NCI-H82 (cell line): ENCODE results near the gene CHAF1B.
"Not testable (repeated sequence)": the region's sequence is repeated elsewhere in the genome, so short reads cannot be mapped to it uniquely, and the experiment has no call there.

Experiments
- DNase-seq: peaks from one replicate; lab custom pipeline; 2025; lab: John Stamatoyannopoulos, UW

Gene CHAF1B

DNA sequence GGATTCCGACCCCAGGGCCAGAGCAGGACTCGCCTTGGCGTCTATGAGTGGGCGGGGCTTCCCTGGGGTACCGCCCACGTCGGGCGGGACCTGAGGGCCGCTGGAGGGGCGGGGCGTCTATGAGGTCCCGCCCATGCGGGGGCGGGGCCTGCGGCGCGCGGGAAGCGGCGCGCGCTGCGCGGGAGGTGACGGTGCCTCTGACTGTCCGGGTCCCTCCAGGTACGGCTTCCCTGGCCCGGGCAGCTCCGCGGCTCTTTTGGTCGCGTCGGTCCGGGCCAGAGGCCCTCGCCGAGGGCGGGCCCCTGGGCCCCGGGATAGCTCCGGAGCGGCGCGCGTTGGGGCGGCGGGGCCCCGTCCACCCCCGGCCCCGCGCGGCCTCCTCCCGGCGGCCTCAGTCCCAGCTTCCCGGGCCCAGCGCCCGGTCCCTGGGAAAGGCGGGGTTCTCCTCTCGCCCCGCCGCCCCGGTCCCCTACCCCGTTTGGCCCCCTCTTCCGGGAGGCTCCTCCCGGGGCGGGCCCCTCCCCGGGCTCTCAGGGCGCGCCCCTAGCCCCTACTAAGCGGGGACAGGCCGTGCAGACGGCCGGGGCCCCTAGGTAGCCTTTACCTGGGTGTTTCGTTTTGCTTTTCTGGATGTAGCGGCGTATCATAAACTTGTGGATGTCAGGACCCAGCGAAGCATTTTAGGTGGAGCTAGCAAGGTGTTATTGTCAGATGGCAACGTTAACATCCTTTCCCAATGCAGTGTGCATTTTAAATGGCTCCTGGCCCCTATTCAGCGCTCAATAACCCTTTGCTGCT, at the start of gene CHAF1B:
TSS of gene CHAF1B (plus strand) at position 160 of the 798 bp plus-strand sequence. CDS start 745 bp downstream, outside the sequence.
- peak; percentile 88 for DNase-seq

DNA sequence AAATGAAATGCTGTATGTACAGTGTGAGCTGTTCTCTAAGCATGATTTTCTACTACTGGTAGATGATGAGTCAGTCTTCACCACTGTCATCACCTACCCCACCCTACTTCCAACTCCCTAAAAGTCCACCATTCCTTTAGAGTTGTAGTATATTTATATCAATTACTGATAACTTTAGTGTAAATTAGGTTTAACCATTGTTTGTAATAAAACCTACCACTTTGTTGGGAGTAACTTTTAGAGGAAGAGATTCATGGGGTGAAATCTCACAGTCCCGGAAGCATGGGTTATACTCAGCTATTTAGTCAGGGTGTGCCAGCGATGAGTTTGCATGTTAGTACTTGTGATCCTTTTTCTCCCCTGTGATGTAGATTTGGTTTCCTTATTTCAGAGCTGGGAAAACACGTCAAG, 48.1 kb upstream of the CHAF1B start:
- DNase-seq, result no peak

DNA sequence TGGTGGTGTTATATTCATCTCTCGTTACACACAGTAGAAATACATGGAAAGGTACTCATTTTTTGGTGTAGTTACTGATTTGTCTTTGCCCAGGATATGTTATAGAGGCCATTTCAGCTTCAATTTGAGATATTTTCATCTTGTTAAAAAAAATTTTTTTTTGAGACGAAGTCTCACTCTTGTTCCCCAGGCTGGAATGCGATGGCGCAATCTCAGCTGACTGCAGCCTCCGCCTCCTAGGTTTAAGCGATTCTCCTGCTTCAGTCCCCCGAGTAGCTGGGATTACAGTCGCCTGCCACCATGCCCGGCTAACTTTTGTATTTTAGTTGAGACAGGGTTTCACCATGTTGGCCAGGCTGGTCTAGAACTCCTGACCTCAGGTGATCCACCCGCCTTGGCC, 46.2 kb upstream of the CHAF1B start:
- no peak for DNase-seq

DNA sequence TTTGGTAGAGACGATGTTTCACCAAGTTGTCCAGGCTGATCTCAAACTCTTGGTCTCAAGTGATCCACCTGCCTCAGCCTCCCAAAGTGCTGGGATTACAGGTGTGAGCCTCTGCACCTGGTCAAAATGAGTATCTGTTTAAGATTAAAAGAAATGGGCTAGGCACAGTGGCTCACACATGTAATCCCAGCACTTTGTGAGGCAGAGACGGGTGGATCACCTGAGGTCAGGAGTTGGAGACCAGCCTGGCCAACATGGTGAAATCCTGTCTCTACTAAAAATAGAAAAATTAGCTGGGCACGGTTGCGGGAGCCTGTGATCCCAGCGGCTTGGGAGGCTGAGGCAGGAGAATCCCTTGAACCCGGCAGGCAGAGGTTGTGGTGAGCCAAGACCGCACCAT, 42.6 kb upstream of the CHAF1B start:
- DNase-seq, result not testable (repeated sequence)

DNA sequence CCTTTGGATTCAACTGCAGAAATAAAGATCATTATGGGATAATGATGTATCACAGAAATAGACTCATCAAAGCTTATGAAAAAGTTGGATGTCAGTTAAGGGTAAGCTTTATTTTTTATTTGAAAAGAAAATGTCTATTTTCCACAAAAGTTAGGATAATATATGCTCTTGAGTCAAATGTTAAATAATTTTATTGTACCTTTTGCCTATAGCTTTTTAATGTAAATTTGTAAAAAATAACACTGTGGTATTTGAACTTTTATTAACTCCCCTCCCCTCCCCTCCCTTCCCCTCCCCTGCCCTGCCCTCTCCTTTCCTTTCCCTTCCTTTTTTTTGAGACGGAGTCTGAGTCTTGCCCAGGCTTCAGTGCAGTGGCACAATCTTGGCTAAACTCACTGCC, 40.3 kb upstream of the CHAF1B start:
- DNase-seq, result no peak

DNA sequence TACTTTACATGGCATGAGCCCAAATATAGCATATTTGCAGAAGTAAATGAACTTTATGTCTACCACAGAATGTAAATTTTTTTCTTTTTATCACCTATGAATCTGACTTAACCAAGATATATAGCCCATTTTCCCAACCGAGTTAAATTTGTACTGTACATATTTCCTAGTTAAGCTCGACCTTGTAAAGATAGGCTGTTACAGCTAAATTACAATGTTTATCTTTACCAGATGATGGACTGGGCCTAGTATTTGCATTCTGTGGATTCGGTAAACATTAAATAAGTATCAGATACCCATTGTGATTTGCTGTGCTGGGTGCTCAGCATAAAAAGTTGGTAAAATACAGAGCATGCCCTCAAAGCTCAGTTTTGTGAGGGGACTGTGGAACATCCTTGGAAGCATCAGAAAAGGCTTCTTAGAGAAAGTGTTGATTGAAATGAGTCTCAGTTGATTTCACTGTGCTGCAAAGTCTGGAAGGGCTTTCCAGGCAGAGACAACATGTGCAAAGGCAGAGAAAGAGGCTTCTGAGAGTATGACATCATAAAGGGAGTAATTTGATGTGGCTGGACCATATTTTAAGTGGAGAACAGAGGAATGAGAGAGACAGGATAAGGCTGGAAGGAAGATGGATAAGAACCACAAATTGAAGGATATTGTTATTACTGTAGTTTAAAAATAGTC, 37.8 kb upstream of the CHAF1B start:
- no peak for DNase-seq

DNA sequence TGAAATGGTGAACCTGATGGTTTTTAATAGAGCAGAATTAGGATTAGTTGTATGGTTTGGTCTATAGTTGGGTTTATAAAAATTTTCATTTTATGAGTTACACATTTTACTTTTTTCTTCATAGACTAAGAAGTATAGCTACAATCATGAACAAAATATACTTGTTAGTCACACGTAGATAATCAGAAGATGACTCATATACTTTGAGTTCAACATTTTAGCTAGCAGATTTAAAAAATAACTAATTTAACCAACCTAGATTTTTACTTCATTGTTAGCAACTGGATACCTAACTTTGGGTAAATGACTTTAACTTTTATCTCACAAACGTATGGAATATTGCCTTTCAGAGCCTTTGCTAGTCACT, 37.2 kb upstream of the CHAF1B start:
- no peak for DNase-seq

DNA sequence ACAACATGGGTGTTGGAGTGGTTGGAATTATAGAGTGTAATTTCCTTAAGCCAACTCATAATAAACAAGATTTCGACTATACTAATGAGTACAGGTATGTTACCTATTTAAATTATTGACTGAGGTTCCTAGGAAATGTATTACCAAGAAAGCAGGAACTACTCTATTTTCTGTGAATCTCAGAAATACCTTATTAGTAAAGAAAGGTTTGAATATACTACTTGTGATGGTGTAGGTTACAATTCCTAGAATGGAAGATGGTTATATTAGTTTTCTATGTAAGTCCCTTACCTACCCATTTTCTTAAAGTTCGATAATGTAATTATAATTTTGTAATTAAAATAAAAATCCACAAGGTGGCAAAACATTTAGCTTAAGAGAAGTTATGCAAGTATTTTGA, 35.9 kb upstream of the CHAF1B start:
- DNase-seq, result no peak

DNA sequence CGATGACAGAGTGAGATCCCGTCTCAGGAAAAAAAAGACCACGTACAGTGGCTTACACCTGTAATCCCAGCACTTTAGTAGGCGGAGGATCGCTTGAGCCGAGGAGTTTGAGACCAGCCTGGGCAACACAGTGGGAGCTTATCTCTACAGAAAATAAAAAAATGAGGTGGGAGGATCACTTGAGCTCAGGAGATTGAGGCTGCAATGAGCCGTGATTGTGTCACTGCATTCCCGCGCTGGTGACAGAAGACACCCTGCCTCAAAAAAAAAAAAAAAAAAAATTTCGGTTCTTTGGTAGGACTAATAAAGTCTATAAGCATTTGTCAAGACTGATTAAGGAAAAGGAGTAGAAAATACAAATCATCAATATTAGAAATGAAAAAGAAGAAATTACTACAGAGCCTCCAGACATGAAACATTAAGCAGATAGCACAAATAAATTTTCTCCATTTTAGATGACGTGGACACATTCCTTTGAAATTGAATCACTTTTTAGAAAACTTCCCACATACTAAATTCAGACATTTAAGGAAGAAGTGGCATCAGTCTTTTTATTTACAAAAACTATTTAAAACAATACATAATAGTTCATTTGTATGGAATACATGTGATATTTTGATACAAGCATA, 34.8 kb upstream of the CHAF1B start:
- DNase-seq, result no peak

DNA sequence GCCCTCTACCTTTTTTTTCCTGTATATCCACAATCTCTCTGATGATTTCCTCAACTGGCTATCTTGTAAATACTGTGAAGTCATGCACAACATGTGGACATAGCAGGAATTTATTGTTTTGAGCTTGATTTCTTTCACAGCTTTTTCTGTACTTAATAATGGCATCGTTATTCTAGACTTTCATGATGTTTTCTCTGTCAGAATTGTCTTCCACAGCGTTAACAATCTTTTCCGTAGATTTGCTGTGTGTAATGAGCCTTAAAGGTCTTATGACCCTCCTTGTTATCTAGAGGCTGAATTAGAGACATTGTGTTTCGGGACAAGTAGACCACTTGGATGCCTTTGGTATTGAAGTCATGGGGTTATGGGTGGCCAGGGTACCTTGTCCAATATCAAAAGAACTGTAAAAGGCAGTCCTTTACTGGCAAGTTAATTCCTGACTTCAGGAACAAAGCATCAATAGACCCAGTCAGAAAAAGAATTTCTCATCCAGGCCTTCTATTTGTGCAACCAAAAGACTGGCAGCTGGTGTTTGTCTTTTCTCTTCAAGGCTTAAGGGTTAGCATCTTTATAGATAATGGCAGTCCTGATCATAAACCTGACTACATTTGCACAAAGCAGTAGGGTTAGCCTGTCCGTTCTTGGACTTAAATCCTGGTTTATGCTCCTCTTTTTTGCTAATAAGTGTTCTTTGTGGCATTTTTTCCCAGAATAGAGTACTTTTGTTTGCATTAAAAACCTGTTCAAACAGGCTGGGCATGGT, 30.1 kb upstream of the CHAF1B start:
- peak; percentile 44 for DNase-seq

DNA sequence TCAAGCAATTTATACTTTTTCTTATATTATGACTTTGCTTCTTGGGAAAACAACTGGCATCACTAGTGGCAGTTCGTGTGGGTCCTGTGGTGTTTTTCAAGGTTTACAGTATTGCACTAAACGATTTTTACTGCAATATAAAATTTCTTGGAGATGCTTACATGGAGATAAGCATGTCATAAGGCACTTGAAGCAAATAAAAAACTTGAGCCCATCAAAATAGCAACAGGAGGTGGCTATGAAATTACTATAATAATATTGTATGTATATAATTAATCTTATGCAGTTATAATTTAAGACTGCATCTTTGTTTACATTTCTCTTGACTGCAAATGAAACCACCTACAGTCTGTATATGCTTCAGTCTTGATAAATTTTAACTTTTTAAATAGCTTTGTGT, 29.3 kb upstream of the CHAF1B start:
- DNase-seq, result no peak

DNA sequence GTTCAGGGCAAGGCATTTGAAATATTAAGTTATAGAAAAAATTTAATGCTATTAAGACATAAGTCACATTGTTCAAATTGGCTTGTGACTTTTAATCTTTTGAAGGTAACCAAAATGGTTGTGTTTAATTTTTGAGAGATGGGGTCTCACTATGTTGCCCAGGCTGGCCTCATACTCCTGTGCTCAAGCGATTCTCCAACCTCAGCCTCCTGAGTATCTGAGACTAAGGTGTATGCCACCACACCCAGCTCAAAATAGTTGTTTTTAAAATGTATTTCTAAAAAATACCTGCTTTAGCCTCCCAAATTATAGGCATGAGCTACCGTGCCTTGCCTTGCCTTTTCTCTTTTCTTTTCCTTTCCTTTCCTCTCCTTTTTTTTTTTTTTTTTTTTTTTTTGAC, 26.0 kb upstream of the CHAF1B start:
- no peak for DNase-seq

DNA sequence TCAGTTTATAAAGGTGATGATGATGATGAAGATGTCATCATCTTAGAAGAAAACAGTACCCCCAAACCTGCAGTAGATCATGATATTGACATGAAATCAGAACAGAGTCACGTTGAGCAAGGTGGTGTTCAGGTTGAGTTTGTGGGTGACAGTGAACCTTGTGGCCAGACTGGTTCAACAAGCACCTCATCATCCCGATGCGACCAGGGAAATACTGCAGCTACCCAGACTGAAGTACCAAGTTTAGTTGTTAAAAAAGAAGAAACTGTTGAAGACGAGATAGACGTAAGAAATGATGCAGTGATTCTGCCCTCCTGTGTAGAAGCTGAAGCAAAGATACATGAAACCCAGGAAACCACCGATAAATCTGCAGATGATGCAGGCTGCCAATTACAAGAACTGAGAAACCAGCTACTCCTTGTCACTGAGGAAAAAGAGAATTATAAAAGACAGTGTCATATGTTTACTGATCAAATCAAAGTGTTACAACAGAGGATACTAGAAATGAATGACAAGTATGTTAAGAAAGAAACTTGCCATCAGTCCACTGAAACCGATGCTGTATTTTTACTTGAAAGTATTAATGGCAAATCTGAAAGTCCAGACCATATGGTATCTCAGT, 16.0 kb upstream of the CHAF1B start:
- DNase-seq, result no peak

DNA sequence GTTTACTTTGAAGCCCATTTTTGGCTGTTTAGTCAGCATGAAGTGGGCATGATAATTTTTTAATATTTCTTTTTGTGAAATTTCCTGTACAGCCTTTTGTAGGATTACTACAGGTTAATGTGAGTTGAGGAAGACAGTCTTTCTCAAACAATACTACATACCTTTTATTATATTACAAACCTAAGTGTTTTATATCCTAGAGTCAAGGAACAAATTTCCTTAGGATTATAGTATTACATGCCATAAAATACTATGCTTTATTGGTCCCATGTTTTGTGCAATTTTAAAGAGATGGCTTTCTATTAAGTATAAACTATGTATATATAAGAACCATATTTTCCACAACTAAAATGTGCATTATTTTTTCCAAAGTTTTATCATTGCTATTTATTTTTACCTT, 9.2 kb upstream of the CHAF1B start:
- DNase-seq, result no peak

DNA sequence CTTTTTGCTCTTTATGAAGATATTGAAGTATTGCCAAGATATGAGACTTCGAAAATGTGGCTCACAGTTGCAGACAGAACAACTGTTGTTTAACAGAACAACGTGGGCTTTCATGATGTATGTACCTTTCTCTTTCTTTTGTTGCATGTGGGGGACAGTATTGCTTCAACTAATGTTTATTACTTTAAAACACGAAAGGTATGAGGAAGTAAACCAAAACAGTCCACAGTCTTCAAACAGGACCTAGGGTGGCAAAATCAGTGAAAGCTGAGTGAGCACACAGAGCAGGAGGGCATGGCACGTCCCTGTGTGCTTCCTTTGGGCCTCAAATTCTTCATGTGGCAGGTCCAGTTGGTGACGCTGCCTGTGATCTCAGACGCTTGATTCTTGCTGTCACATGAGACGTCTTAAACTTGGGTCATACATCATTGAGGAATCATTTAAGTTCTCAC, 7.8 kb upstream of the CHAF1B start:
- DNase-seq, result no peak

DNA sequence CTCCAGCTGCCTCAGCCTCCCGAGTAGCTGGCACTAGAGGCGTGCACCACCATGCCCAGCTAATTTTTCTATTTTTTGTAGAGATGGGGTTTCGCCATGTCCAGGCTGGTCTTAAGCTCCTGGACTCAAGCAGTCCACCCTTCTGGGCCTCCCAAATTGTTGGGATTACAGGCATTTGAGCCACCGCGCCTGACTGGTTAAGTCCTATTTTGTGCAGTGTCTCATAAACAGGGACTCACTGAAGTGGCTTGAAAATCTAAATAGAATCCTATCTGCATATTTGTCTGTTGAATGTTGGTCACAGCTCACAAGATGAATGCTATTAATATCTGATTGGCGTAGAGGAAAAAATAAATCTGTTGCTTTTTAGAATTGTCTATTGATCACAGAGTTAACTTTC, 5.9 kb upstream of the CHAF1B start:
- peak; percentile 10 for DNase-seq

DNA sequence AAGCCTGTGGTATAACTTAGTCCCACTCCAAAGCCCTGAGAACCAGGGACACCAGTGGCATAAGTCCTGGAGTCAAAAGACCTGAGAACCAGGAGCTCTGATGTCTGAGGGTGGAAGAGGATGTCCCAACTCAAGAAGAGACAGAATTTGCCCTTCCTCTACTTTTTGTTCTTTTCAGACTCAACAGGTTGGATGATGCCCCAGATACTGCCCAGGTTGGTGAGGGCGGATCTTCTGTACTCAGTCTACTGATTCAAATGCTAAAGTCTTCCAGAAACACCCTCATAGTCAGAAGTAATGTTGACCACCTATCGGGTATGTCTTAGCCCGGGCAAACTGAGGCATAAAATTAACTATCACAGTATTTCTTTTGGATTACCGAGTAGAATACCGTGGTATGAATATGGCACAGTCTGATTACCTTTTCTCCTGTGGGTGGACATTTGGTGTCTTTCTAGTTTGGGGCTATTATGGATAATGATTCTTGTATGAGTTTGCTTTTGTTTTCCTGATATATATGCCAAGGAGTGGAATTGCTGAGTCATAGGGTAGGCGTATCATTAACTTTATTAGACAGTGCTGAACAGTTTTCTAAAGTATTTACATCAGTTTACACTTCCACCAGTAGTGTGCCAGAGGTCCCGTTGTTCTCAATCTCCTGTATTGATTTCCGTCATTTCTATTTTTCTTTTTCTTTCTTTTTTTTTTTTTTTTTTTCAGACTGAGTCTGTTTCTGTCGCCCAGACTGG, 3.2 kb upstream of the CHAF1B start:
- no peak for DNase-seq

DNA sequence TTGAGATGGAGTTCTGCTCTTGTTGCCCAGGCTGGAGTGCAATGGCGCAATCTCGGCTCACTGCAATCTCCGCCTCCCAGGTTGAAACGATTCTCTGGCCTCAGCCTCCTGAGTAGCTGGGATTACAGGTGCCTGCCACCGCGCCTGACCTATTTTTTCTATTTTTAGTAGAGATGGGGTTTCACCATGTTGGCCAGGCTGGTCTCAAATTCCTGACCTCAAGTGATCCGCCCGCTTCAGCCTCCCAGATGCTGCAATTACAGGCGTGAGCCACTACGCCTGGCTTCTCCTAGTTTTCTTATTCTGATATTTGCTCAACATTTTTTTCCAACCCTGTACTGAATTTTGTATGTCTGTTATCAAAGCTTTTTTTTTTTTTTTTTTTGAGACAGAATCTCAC, 2.5 kb upstream of the CHAF1B start:
- DNase-seq, result not testable (repeated sequence)

DNA sequence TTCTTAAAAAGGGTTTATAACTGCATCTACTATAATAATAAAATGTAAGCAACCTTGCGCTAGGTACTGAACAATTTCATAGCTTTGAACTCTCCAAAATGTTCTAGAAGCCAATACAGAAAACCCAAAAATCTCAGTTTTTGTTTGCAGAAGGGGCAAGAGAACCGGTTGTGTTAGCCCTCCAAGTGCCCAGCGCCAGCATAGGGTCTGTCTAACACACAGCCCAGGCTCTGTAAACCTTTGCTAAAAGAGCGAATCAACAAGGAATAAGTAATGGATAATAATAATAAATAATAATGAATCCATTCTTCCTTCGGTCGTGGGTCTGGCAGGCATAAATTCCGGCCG, 333 bp upstream of the CHAF1B start:
- DNase-seq, result no peak

DNA sequence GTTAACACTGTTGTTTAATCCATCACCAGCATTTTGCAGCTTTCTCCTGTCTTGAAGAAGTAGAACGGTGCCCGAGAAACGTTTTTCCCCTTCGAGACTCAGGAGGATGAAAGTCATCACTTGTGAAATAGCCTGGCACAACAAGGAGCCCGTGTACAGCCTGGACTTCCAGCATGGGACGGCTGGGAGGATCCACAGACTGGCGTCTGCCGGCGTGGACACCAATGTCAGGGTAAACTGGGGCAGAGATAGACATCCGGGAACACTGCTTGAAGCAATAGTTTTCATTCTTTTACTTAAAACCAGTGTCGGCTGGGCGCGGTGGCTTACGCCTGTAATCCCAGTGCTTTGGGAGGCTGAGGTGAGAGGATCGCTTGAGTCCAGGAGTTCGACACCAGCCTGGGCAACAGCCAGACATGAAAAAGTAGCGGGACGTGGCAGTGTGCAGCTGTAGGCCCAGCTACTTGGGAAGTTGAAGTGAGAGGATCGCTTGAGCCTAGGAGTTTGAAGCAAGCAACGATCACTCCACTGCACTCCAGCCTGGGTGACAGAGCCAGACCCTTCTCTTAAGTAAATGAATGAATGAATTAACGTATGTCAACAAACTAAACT, 945 bp downstream of the CHAF1B start:
- peak; percentile 23 for DNase-seq

DNA sequence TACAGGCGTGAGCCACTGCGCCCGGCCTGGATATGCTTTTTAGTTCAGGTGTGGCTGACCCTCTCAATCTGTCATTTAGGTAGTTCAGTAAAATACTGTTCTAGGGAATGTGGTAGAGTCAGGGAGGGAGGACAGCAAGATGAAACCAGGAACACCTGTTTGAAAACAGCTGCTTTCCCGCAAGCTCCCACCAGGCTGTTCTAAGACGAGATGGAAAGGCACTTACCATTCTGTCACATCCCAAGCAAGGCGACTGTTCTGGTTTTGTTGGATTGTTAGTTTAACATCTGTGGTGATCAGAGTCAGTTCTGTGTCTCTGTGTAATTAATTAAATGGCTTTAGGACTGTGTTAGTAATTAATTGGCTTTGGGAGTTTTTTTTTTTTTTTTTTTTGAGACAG, 2.9 kb downstream of the CHAF1B start:
- DNase-seq, result peak; percentile 90
